ENCODE results near the gene TBC1D32.

The TBC1D32 gene

GRCh38 chr6:121040831-121041230 is 293.4 kb downstream of the TBC1D32 start:
- H3K27me3 ChIP-seq (replicated peaks; ENCODE audit: control insufficient read depth, insufficient read depth, low read length) = no peaks in the 10 kb centered on the region
- TF ChIP-seq CTCF (IDR thresholded peaks at IDR 0.05; ENCODE audit: insufficient read depth, low read length, poor library complexity, severe bottlenecking) = no peak
- no peak overlapping the region for H3K4me3 ChIP-seq (replicated peaks; ENCODE audit: low read depth, low read length)
- no peaks in the 10 kb centered on the region for H3K36me3 ChIP-seq (ENCODE audit: control insufficient read depth, insufficient read depth, low read length)
- no peak for DNase-seq (ENCODE audit: extremely low read depth, insufficient read length)

- no peak overlapping the region for H3K4me3 ChIP-seq (replicated peaks; ENCODE audit: low read depth, low read length)
- no peak for TF ChIP-seq CTCF (IDR thresholded peaks at IDR 0.05; ENCODE audit: insufficient read depth, low read length, poor library complexity, severe bottlenecking)
- no peaks in the 10 kb centered on the region for H3K27me3 ChIP-seq (replicated peaks; ENCODE audit: control insufficient read depth, insufficient read depth, low read length)
- no peak for DNase-seq (ENCODE audit: extremely low read depth, insufficient read length)
- H3K36me3 ChIP-seq (ENCODE audit: control insufficient read depth, insufficient read depth, low read length) = no peaks in the 10 kb centered on the region
Observed at GRCh38 chr6:121033091-121033490, 301.2 kb downstream of the TBC1D32 start.

- no peak for TF ChIP-seq CTCF (IDR thresholded peaks at IDR 0.05; ENCODE audit: insufficient read depth, low read length, poor library complexity, severe bottlenecking)
Observed at GRCh38 chr6:121032268-121033006, 301.8 kb downstream of the TBC1D32 start.

More at GRCh38 chr6:121032268-121033006, 301.8 kb downstream of the TBC1D32 start:
- Histone ChIP-seq H3K4me3 (replicated peaks; ENCODE audit: low read depth, low read length) (no peak overlapping the region), H3K27me3 (replicated peaks; ENCODE audit: control insufficient read depth, insufficient read depth, low read length) (no peaks in the 10 kb centered on the region), H3K36me3 (ENCODE audit: control insufficient read depth, insufficient read depth, low read length) (no peaks in the 10 kb centered on the region)
- no peak for DNase-seq (ENCODE audit: extremely low read depth, insufficient read length)

Measured in GM06990 (cell line).